ENCODE data around the gene PADI2. TPM values are rescaled to one million over a fixed set of nuclear protein-coding genes. Genes with fewer than 3 reads are reported as not detected.

The PADI2 gene
- total and polyA plus RNA-seq, 2 experiments from 2014 or later, result 1.7 to 4.3 TPM

DNA sequence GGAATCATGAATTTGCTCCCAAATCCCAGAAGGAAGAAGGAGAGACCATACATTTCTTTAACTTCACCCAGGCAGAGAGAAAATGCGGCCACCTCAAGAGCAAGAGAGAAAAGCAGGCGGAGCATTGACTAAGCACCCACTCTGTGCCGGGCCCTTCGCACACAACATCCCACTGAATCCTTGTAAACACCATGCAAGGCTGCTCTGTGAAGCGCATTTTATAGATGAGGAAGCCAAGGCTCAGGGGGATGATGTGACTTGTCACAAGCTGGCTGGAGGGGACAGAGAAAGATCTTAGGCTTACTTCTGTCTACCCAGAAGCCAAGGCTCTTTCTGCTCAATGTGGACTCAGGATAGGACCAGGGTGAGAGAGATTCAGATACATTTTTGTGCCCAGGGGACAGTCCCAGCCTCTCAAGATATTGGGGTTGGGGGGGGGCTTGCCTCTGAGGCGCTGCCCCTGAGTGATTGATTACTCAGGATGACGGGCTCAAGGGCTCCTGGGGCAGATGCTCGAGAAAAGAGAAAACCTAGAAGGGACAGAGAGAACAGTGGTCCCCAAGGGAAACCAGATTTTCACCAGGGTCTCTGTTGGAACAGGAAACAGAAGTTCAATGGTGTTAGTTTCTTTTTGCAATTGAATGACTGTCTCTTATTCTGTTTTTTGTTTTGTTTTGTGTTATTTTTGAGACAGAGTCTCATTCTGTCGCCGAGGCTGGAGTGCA lies 19.5 kb downstream of the PADI2 start:
- Histone ChIP-seq H3K36me3 (ENCODE audit: insufficient read depth) (no peaks in the 10 kb centered on the region), H3K27ac (ENCODE audit: low read depth) (no peak overlapping the region), H3K9me2 (ENCODE audit: insufficient read depth) (no peaks in the 10 kb centered on the region), H4K20me1 (replicated peaks; ENCODE audit: insufficient read depth) (no peaks in the 10 kb centered on the region), H3K4me2 (no peak overlapping the region), H2AFZ (peak overlapping the region; percentile 10; the same call in 1 of the 2 replicates), H3K4me1 (ENCODE audit: insufficient read depth) (no peaks in the 10 kb centered on the region), H3F3A (replicated peaks; ENCODE audit: low read depth) (no peaks in the 10 kb centered on the region), H3K4me3 (no peak overlapping the region), H3K27me3 (ENCODE audit: insufficient read depth) (no peaks in the 10 kb centered on the region), H3K79me2 (replicated peaks; ENCODE audit: insufficient read depth) (no peaks in the 10 kb centered on the region)
- DNase-seq (ENCODE audit: low spot score) (no peak), ATAC-seq (no peak)
- Mint-ChIP-seq H3K4me3 (no peak overlapping the region), H3K9me3 (no peaks in the 10 kb centered on the region), H3K27ac (no peak overlapping the region), H3K27me3 (ENCODE audit: insufficient read depth, low read depth, poor library complexity) (peaks cover 4% of the 10 kb centered on the region), H3K36me3 (ENCODE audit: low read depth) (no peaks in the 10 kb centered on the region), H3K4me1 (peaks cover 15% of the 10 kb centered on the region)
- TF ChIP-seq POLR2AphosphoS5 (IDR thresholded peaks at IDR 0.05; ENCODE audit: low read depth) (no peak), NANOG (IDR thresholded peaks at IDR 0.05; ENCODE audit: borderline replicate concordance) (no peak), EZH2phosphoT487 (IDR thresholded peaks at IDR 0.05; ENCODE audit: unreplicated experiment) (no peak), JUNB (IDR thresholded peaks at IDR 0.05; ENCODE audit: unreplicated experiment) (no peak), EZH2 (IDR thresholded peaks at IDR 0.05; ENCODE audit: low read depth, unreplicated experiment) (no peak), ZNF114 (CRISPR knock-in tag; IDR thresholded peaks at IDR 0.05) (no peak), CREB1 (CRISPR knock-in tag; IDR thresholded peaks at IDR 0.05; ENCODE audit: low read depth) (no peak), STAT1 (IDR thresholded peaks at IDR 0.05; ENCODE audit: unreplicated experiment) (no peak), ZNF331 (CRISPR knock-in tag; IDR thresholded peaks at IDR 0.05; ENCODE audit: low read depth) (no peak)
- TF ChIP-seq, protein P1, sequence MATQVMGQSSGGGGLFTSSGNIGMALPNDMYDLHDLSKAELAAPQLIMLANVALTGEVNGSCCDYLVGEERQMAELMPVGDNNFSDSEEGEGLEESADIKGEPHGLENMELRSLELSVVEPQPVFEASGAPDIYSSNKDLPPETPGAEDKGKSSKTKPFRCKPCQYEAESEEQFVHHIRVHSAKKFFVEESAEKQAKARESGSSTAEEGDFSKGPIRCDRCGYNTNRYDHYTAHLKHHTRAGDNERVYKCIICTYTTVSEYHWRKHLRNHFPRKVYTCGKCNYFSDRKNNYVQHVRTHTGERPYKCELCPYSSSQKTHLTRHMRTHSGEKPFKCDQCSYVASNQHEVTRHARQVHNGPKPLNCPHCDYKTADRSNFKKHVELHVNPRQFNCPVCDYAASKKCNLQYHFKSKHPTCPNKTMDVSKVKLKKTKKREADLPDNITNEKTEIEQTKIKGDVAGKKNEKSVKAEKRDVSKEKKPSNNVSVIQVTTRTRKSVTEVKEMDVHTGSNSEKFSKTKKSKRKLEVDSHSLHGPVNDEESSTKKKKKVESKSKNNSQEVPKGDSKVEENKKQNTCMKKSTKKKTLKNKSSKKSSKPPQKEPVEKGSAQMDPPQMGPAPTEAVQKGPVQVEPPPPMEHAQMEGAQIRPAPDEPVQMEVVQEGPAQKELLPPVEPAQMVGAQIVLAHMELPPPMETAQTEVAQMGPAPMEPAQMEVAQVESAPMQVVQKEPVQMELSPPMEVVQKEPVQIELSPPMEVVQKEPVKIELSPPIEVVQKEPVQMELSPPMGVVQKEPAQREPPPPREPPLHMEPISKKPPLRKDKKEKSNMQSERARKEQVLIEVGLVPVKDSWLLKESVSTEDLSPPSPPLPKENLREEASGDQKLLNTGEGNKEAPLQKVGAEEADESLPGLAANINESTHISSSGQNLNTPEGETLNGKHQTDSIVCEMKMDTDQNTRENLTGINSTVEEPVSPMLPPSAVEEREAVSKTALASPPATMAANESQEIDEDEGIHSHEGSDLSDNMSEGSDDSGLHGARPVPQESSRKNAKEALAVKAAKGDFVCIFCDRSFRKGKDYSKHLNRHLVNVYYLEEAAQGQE (IDR thresholded peaks at IDR 0.05; ENCODE audit: unreplicated experiment), result no peak
- TF ChIP-seq, protein P2, sequence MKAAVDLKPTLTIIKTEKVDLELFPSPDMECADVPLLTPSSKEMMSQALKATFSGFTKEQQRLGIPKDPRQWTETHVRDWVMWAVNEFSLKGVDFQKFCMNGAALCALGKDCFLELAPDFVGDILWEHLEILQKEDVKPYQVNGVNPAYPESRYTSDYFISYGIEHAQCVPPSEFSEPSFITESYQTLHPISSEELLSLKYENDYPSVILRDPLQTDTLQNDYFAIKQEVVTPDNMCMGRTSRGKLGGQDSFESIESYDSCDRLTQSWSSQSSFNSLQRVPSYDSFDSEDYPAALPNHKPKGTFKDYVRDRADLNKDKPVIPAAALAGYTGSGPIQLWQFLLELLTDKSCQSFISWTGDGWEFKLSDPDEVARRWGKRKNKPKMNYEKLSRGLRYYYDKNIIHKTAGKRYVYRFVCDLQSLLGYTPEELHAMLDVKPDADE (IDR thresholded peaks at IDR 0.05), result no peak
- TF ChIP-seq, protein P3, sequence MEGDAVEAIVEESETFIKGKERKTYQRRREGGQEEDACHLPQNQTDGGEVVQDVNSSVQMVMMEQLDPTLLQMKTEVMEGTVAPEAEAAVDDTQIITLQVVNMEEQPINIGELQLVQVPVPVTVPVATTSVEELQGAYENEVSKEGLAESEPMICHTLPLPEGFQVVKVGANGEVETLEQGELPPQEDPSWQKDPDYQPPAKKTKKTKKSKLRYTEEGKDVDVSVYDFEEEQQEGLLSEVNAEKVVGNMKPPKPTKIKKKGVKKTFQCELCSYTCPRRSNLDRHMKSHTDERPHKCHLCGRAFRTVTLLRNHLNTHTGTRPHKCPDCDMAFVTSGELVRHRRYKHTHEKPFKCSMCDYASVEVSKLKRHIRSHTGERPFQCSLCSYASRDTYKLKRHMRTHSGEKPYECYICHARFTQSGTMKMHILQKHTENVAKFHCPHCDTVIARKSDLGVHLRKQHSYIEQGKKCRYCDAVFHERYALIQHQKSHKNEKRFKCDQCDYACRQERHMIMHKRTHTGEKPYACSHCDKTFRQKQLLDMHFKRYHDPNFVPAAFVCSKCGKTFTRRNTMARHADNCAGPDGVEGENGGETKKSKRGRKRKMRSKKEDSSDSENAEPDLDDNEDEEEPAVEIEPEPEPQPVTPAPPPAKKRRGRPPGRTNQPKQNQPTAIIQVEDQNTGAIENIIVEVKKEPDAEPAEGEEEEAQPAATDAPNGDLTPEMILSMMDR (conservative IDR thresholded peaks at IDR 0.05; ENCODE audit: low read depth in 2 of 2), result no peak
